Stimulated activated CD8-positive, alpha-beta memory T cell treated with anti-CD3 and anti-CD28 coated beads, Interleukin-15, amount 100 ng/mL, for 24 hours (primary cell): ENCODE results near the gene HRAS.

Experiments used
- DNase-seq: peaks from one replicate; pipeline ENCODE4 v3.0.0-alpha.2; 2020; ENCODE audit warnings: low read depth

Gene HRAS

GRCh38 chr11:494761-495536 is 40.4 kb downstream of the HRAS start:
- DNase-seq = no peak

- no peak for DNase-seq
These were observed 42.7 kb downstream of the HRAS start for GRCh38 chr11:492427-493226.

- DNase-seq = no peak
These were observed 44.0 kb downstream of the HRAS start for GRCh38 chr11:491358-491757.

GRCh38 chr11:490930-491260 is 44.5 kb downstream of the HRAS start:
- DNase-seq = no peak

- DNase-seq = no peak
These were observed 45.0 kb downstream of the HRAS start for GRCh38 chr11:490186-490929.

GRCh38 chr11:489610-490185 is 45.7 kb downstream of the HRAS start:
- DNase-seq = no peak

GRCh38 chr11:488992-489391 is 46.4 kb downstream of the HRAS start:
- DNase-seq = no peak

- no peak for DNase-seq
These were observed 46.8 kb downstream of the HRAS start for GRCh38 chr11:488579-488978.

- no peak for DNase-seq
These were observed 47.3 kb downstream of the HRAS start for GRCh38 chr11:488062-488461.

GRCh38 chr11:487571-488021 is 47.8 kb downstream of the HRAS start:
- no peak for DNase-seq

GRCh38 chr11:486189-486588 is 49.2 kb downstream of the HRAS start:
- no peak for DNase-seq

GRCh38 chr11:484616-485015 is 50.8 kb downstream of the HRAS start:
- no peak for DNase-seq
